Central memory CD8-positive, alpha-beta T cell (primary cell): ENCODE results near the gene CERS1.

Experiments used
- ATAC-seq: fragments of 150-1000 bp; cut with Tn5 transposase; replicated peaks from 2 replicates; pipeline ENCODE4 v1.10.0; 2022; ENCODE audit warnings: mild to moderate bottlenecking, moderate FRiP score, moderate number of reproducible peaks; ENCODE audit not compliant: poor library complexity, severe bottlenecking; ENCODE audit errors: extremely low read depth
- DNase-seq, 2 donors: peaks; one replicate each; pipeline ENCODE4 v3.0.0; 2021; ENCODE audit warnings: low spot score in 2 of 2
- H3K27ac Mint-ChIP-seq: one replicate; pipeline ENCODE4 v1.8.0; 2022; ENCODE audit warnings: low read depth, mild to moderate bottlenecking, moderate library complexity, mixed read lengths
- H3K27me3 Mint-ChIP-seq: one replicate; pipeline ENCODE4 v1.8.0; 2022; ENCODE audit warnings: mixed read lengths
- H3K36me3 Mint-ChIP-seq: one replicate; pipeline ENCODE4 v1.8.0; 2022; ENCODE audit warnings: mild to moderate bottlenecking, moderate library complexity, mixed read lengths; ENCODE audit not compliant: insufficient read depth
- H3K4me1 Mint-ChIP-seq: one replicate; pipeline ENCODE4 v1.8.0; 2022; ENCODE audit warnings: mixed read lengths
- H3K4me3 Mint-ChIP-seq: one replicate; pipeline ENCODE4 v1.8.0; 2022; ENCODE audit warnings: mild to moderate bottlenecking, moderate library complexity, mixed read lengths
- H3K9me3 Mint-ChIP-seq: one replicate; pipeline ENCODE4 v1.8.0; 2022; ENCODE audit warnings: mixed read lengths

Gene CERS1

GRCh38 chr19:18900700-18901481 is 4.9 kb upstream of the CERS1 start:
- no peak overlapping the region for H3K27ac Mint-ChIP-seq
- ATAC-seq (no peak), DNase-seq (no peak)
- peaks cover 28% of the 10 kb centered on the region for H3K36me3 Mint-ChIP-seq
- H3K9me3 Mint-ChIP-seq, result no peaks in the 10 kb centered on the region
- H3K4me1 Mint-ChIP-seq, result peaks cover 17% of the 10 kb centered on the region
- no peak overlapping the region for H3K4me3 Mint-ChIP-seq
- peaks cover 20% of the 10 kb centered on the region for H3K27me3 Mint-ChIP-seq

- H3K4me3 Mint-ChIP-seq, result no peak overlapping the region
- no peak overlapping the region for H3K27ac Mint-ChIP-seq
- H3K4me1 Mint-ChIP-seq, result peaks cover 17% of the 10 kb centered on the region
- DNase-seq (no peak), ATAC-seq (no peak)
- peaks cover 19% of the 10 kb centered on the region for H3K36me3 Mint-ChIP-seq
- H3K27me3 Mint-ChIP-seq, result peaks cover 20% of the 10 kb centered on the region
- no peaks in the 10 kb centered on the region for H3K9me3 Mint-ChIP-seq
These were observed 3.9 kb upstream of the CERS1 start for GRCh38 chr19:18899624-18900560.

- Mint-ChIP-seq H3K4me1 (peaks cover 17% of the 10 kb centered on the region), H3K27ac (no peak overlapping the region), H3K36me3 (peaks cover 18% of the 10 kb centered on the region), H3K27me3 (peaks cover 25% of the 10 kb centered on the region), H3K4me3 (no peak overlapping the region), H3K9me3 (no peaks in the 10 kb centered on the region)
- no peak for DNase-seq
- no peak for ATAC-seq
These were observed 2.9 kb upstream of the CERS1 start for GRCh38 chr19:18898607-18899408.

- H3K9me3 Mint-ChIP-seq, result no peaks in the 10 kb centered on the region
- ATAC-seq, result no peak
- no peak overlapping the region for H3K27ac Mint-ChIP-seq
- no peak for DNase-seq
- peaks cover 17% of the 10 kb centered on the region for H3K4me1 Mint-ChIP-seq
- H3K4me3 Mint-ChIP-seq, result no peak overlapping the region
- peaks cover 17% of the 10 kb centered on the region for H3K36me3 Mint-ChIP-seq
- H3K27me3 Mint-ChIP-seq, result peaks cover 31% of the 10 kb centered on the region
These were observed 2.2 kb upstream of the CERS1 start for GRCh38 chr19:18898081-18898606.

- Mint-ChIP-seq H3K4me3 (peak overlapping the region; percentile 76), H3K9me3 (no peaks in the 10 kb centered on the region), H3K36me3 (peaks cover 16% of the 10 kb centered on the region), H3K27ac (no peak overlapping the region), H3K27me3 (peaks cover 39% of the 10 kb centered on the region), H3K4me1 (peaks cover 17% of the 10 kb centered on the region)
- ATAC-seq, result no peak
- DNase-seq, result no peak
These were observed 1.4 kb upstream of the CERS1 start for GRCh38 chr19:18897094-18898029.

- no peak overlapping the region for H3K27ac Mint-ChIP-seq
- peaks cover 14% of the 10 kb centered on the region for H3K36me3 Mint-ChIP-seq
- H3K27me3 Mint-ChIP-seq, result peaks cover 39% of the 10 kb centered on the region
- peaks cover 17% of the 10 kb centered on the region for H3K4me1 Mint-ChIP-seq
- no peak for ATAC-seq
- H3K9me3 Mint-ChIP-seq, result no peaks in the 10 kb centered on the region
- no peak for DNase-seq
- H3K4me3 Mint-ChIP-seq, result peak overlapping the region; percentile 76
These were observed 473 bp upstream of the CERS1 start for GRCh38 chr19:18896421-18896841.

GRCh38 chr19:18895038-18895823 is 727 bp downstream of the CERS1 start:
- Mint-ChIP-seq H3K36me3 (peaks cover 8% of the 10 kb centered on the region), H3K27ac (no peak overlapping the region), H3K4me3 (no peak overlapping the region), H3K9me3 (no peaks in the 10 kb centered on the region), H3K27me3 (peaks cover 39% of the 10 kb centered on the region), H3K4me1 (peaks cover 17% of the 10 kb centered on the region)
- no peak for ATAC-seq
- DNase-seq, result no peak

- ATAC-seq (no peak), DNase-seq (no peak)
- H3K27ac Mint-ChIP-seq, result no peak overlapping the region
- H3K4me3 Mint-ChIP-seq, result no peak overlapping the region
- H3K4me1 Mint-ChIP-seq, result peaks cover 17% of the 10 kb centered on the region
- H3K27me3 Mint-ChIP-seq, result peaks cover 39% of the 10 kb centered on the region
- H3K9me3 Mint-ChIP-seq, result no peaks in the 10 kb centered on the region
- H3K36me3 Mint-ChIP-seq, result peaks cover 8% of the 10 kb centered on the region
These were observed 1.5 kb downstream of the CERS1 start for GRCh38 chr19:18894254-18895037.

GRCh38 chr19:18893587-18894253 is 2.2 kb downstream of the CERS1 start:
- no peak for ATAC-seq
- Mint-ChIP-seq H3K36me3 (peaks cover 5% of the 10 kb centered on the region), H3K4me1 (peaks cover 17% of the 10 kb centered on the region), H3K27ac (no peak overlapping the region), H3K9me3 (no peaks in the 10 kb centered on the region), H3K27me3 (peaks cover 39% of the 10 kb centered on the region), H3K4me3 (no peak overlapping the region)
- DNase-seq, result no peak
